CD4-positive, alpha-beta T cell treated with Interleukin-1 beta for 1 hour (primary cell): ENCODE results near the gene SOWAHB.

Experiments used
- DNase-seq, 2 donors: peaks; one replicate each; pipeline ENCODE4 v3.0.0-alpha.2; 2020 to 2022

Gene SOWAHB

GRCh38 chr4:76850010-76850441 is 47.9 kb downstream of the SOWAHB start:
- no peak for DNase-seq
